Right renal cortex interstitium (tissue), 3 donors: ENCODE data around the gene ATP8B2. TPM values are rescaled to one million over a fixed set of nuclear protein-coding genes. Genes with fewer than 3 reads are reported as not detected.
A peak's percentile ranks its signal among the peaks of the same experiment; 100 is the strongest.
"Not testable (repeated sequence)": the region's sequence is repeated elsewhere in the genome, so short reads cannot be mapped to it uniquely, and the experiment has no call there.

Experiments used
- DNase-seq, 3 donors: peaks; one replicate each; pipeline ENCODE4 v3.0.0-alpha.2; 2013; ENCODE audit warnings: low read depth in 3 of 3, low spot score in 2 of 3
- polyA plus RNA-seq, 3 donors: library from polyadenylated mRNA; unstranded; fragments of 120-200 nt; gene quantifications; one replicate each; pipeline ENCODE4 v1.2.1, GENCODE V29; 2013; ENCODE audit not compliant: insufficient read length in 3 of 3

ATP8B2 gene
- polyA plus RNA-seq, 3 donors, result 24.5 to 26.1 (median 24.6) TPM

GRCh38 chr1:154324241-154324640 is 1.1 kb upstream of the ATP8B2 start:
- no peak for DNase-seq

- peak in 2 of 3 donors; percentile 41 to 44 for DNase-seq
These were observed 539 bp downstream of the ATP8B2 start for GRCh38 chr1:154325583-154326545.

GRCh38 chr1:154326546-154327465 is 1.5 kb downstream of the ATP8B2 start:
- no peak for DNase-seq

- DNase-seq, result no peak
These were observed 2.4 kb downstream of the ATP8B2 start for GRCh38 chr1:154327466-154328317.

GRCh38 chr1:154328318-154329151 is 3.2 kb downstream of the ATP8B2 start:
- DNase-seq, result peak in 1 of 3 donors; percentile 36

- no peak for DNase-seq
These were observed 3.8 kb downstream of the ATP8B2 start for GRCh38 chr1:154329152-154329521.

- no peak for DNase-seq
These were observed 4.3 kb downstream of the ATP8B2 start for GRCh38 chr1:154329551-154330131.

- DNase-seq, result no peak
These were observed 5.3 kb downstream of the ATP8B2 start for GRCh38 chr1:154330669-154331068.

GRCh38 chr1:154334079-154335024 is 9.0 kb downstream of the ATP8B2 start:
- DNase-seq, result no peak

GRCh38 chr1:154335025-154335714 is 9.8 kb downstream of the ATP8B2 start:
- DNase-seq, result peak in 1 of 3 donors; percentile 69

GRCh38 chr1:154337253-154337894 is 12.0 kb downstream of the ATP8B2 start:
- DNase-seq, result no peak

- no peak for DNase-seq
These were observed 13.6 kb downstream of the ATP8B2 start for GRCh38 chr1:154338875-154339274.

GRCh38 chr1:154341366-154341765 is 16.0 kb downstream of the ATP8B2 start:
- DNase-seq, result not testable (repeated sequence)

- no peak for DNase-seq
These were observed 16.8 kb downstream of the ATP8B2 start for GRCh38 chr1:154342132-154342531.

- DNase-seq, result no peak
These were observed 17.6 kb downstream of the ATP8B2 start for GRCh38 chr1:154342836-154343472.
